ENCODE measurements around the gene C16orf78.

Gene C16orf78

DNA sequence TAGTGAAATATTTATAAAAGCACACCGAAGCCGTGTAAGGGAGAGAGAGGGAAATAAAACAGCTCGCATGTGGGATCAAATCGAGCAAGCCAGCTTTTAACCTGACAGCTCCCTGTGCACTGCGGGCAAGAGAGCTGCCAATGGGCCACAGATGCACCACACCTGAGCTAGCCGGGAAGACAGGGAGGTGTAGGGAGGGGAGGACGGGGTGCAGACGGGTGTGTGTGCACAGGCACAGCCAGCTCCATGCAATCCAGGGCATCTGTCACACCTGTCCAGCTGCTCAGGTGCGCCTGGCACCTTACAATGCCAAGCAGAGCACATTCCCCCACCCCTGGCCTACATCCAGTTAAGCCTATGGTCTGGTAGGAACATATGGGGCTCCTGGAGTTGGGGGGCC is 70.0 kb downstream of the C16orf78 start:
- H3K4me3 ChIP-seq (ENCODE audit: low read depth, low read length): no peak overlapping the region
- DNase-seq (ENCODE audit: low read depth): no peak
- TF ChIP-seq, protein P1, sequence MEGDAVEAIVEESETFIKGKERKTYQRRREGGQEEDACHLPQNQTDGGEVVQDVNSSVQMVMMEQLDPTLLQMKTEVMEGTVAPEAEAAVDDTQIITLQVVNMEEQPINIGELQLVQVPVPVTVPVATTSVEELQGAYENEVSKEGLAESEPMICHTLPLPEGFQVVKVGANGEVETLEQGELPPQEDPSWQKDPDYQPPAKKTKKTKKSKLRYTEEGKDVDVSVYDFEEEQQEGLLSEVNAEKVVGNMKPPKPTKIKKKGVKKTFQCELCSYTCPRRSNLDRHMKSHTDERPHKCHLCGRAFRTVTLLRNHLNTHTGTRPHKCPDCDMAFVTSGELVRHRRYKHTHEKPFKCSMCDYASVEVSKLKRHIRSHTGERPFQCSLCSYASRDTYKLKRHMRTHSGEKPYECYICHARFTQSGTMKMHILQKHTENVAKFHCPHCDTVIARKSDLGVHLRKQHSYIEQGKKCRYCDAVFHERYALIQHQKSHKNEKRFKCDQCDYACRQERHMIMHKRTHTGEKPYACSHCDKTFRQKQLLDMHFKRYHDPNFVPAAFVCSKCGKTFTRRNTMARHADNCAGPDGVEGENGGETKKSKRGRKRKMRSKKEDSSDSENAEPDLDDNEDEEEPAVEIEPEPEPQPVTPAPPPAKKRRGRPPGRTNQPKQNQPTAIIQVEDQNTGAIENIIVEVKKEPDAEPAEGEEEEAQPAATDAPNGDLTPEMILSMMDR (IDR thresholded peaks at IDR 0.05; ENCODE audit: low read depth, low read length): no peak
- TF ChIP-seq POLR2A (IDR thresholded peaks at IDR 0.05; ENCODE audit: extremely low read depth, insufficient read length): no peak
- TF ChIP-seq MYC (IDR thresholded peaks at IDR 0.05; ENCODE audit: low read depth, low read length): no peak
- TF ChIP-seq, protein P2, sequence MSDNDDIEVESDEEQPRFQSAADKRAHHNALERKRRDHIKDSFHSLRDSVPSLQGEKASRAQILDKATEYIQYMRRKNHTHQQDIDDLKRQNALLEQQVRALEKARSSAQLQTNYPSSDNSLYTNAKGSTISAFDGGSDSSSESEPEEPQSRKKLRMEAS (IDR thresholded peaks at IDR 0.05; ENCODE audit: low read depth, low read length): no peak

DNA sequence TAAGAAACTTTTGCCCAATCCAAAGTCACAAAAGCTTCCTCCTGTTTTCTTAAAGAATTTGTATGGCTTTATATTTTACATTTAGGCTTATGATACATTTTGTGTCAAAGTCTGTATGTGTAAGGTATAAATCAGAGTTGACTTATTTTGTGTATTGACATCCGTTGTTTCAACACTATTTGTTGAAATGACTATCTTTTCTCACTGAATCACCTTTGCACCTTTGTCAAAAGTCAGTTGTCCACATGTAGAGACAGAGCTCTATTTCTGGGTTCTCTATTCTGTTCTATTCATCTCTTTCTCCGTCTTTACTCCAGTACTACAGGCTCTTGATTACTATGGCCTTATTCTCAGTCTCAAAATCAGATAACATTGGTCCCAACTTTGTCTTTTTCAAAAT is 73.2 kb downstream of the C16orf78 start:
- H3K4me3 ChIP-seq (ENCODE audit: low read depth, low read length): no peak overlapping the region
- TF ChIP-seq MYC (IDR thresholded peaks at IDR 0.05; ENCODE audit: low read depth, low read length) (no peak), POLR2A (IDR thresholded peaks at IDR 0.05; ENCODE audit: extremely low read depth, insufficient read length) (no peak)
- TF ChIP-seq, protein P1 (IDR thresholded peaks at IDR 0.05; ENCODE audit: low read depth, low read length): no peak
- TF ChIP-seq, protein P2 (IDR thresholded peaks at IDR 0.05; ENCODE audit: low read depth, low read length): no peak
- DNase-seq (ENCODE audit: low read depth): no peak
